ENCODE measurements around the gene DOCK4.

Gene DOCK4

GRCh38 chr7:111990643-111991042, 215.6 kb downstream of the DOCK4 start:
- peak; percentile 24 to 82 (median 67) for DNase-seq

DNA sequence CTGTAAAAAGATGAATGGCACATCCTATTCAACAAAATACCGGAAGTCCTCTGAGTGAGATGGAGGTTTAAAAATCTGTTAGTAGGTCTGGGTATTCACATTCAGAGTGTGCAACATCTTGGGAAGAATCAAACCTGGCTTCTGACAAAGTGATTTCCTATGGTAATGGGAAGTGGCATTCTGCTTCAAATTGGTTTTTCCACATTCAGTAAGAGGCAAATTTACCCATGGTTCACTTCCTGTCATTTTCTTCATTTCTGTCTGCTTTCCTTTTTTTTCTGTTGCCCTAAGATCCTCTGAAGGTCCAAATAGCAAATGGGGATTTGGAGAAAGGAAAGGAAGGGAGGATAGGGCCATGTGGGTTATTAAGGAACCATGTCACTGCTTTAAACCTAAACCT, 218.3 kb downstream of the DOCK4 start:
- no peak for DNase-seq

- no peak for DNase-seq
These were observed 218.9 kb downstream of the DOCK4 start for GRCh38 chr7:111987115-111987826.

GRCh38 chr7:111986601-111987000, 219.6 kb downstream of the DOCK4 start:
- DNase-seq: no peak

GRCh38 chr7:111985798-111986197, 220.4 kb downstream of the DOCK4 start:
- no peak for DNase-seq

GRCh38 chr7:111982804-111983203, 223.4 kb downstream of the DOCK4 start:
- DNase-seq: no peak

- no peak for DNase-seq
These were observed 224.1 kb downstream of the DOCK4 start for GRCh38 chr7:111982133-111982532.

DNA sequence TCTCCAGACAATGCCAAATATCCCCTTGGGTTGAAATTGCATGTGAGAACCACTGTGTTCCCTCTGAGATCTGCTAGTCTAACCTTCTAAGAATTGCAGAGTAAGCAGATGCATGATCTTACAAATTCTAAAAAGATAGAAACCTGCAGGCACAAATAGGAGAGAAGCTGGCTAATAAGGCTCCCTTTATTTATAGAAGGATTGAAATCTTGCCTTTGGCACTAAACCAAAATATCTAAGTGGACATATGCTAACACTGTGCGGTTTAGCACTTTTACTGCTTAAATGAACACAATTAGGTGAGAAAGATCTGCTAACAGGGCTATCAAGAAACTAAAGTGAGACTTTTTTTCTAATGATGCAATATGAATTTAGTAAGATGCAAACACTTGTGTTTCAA, 225.5 kb downstream of the DOCK4 start:
- no peak for DNase-seq

DNA sequence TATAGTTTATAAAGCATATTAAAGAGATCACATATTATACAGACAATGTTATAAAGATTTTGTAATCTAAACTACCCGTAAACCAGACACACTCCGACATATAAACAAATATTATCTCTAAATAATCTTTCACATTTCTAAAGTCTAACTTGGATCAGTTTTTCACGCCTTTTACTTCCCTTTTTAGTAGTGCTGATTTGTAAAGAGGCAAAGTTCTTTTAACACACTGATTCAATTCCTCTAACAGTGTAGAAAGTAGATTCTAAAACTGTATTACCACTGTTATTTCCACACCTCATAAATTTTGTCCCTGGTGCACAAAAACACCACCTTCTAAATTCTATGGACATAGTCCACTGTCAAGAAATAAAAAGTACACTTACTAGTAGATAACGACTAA, 230.9 kb downstream of the DOCK4 start:
- DNase-seq: no peak

GRCh38 chr7:111960984-111961383, 245.2 kb downstream of the DOCK4 start:
- DNase-seq: no peak

DNA sequence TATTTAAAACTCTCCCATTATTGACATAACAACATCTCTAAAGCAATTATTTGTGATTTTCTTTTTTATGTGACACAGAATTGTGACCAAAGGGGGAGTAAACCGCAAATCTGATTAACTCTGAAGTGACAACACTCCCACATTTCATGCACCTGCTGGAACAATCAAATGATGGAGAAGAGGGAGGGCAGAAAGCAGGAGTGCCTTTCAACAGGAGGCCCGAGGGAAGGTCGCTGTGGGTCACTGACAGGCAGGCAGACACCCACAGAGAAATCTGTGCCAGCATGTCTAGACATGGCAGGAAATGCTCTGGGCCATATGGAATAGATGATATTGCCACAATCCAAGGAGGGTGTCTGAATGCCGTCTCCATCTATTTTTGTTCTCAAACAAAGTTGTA, 247.3 kb downstream of the DOCK4 start:
- DNase-seq: peak; percentile 89 to 99 (median 94)

DNA sequence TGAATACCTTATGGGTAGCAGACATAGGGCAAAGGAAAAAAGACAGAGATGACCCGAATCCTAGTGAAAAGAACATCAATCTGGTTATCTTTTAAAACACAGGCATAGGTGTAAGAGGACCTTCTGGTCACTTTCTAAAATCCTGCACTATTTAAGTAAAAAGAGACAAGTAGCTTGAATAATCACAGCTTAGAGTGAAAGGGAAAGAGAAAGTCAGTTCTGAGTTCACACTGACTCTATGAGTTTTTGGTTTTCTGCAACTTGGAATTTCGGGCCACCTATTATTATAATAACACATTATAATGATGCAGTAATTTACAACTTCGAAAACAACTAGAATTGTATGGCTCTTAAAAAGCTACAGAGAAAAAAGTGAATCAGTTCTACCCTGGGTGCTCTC, 247.8 kb downstream of the DOCK4 start:
- no peak for DNase-seq

DNA sequence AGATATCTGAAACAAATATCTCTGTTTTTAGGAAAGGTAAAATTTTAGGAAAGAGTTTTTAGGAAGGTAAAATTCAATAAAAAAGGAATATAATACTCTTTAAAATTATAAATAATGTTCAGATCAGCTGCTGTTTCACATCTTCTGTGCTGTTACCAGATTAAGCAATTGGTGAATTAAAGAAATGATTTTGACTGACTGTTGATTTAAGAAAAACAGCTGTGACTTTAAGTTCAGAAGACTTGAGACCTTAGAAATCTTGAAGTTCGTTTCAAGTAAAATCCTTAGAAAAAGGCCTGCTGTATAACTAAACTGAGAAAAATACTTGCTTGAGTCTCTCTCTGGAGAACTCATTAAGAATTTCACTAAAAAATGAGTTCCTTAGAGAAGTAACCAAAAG, 250.6 kb downstream of the DOCK4 start:
- DNase-seq: no peak

DNA sequence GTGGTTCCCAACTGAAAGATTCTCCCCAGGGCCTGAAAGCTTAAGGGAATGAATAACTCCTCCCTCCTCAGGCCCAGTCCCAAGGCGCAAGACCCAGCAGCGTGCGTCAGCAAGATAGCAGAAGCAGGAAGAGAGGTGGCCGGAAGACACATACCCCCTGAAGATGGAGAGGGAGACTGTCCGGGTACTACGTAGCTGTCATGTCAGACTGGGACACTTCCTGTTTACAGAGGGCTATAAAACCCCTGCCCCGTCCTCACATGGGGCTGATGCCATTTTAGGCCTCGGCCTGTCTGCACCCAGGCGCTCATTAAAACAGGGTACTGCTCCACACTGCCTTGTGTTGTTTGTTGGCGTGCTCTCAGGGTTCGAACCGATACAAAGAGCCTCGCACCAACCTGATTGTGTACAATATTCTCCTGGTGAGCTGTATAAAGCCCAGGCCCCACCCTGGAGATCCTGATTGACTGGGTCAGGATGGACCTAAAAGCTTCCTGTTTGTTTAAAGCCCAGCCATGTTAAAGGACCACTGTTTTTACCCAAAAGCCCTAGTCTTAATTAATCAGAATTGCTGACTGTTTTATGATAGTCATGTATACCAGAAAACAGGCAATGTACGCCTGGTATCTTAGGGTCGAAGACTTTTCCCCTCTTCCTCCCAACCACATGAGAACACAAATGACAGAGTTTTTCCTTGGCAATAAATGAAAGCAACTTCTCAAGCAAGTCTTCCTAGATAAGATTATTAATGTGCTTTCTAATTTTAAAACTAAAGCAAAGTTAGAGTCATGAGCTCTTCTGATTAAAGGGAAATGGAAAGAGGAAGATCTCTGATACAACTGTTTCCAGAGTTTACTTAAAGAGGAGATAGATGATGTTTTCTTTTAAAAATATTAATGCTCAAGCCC, 251.5 kb downstream of the DOCK4 start:
- DNase-seq: no peak

DNA sequence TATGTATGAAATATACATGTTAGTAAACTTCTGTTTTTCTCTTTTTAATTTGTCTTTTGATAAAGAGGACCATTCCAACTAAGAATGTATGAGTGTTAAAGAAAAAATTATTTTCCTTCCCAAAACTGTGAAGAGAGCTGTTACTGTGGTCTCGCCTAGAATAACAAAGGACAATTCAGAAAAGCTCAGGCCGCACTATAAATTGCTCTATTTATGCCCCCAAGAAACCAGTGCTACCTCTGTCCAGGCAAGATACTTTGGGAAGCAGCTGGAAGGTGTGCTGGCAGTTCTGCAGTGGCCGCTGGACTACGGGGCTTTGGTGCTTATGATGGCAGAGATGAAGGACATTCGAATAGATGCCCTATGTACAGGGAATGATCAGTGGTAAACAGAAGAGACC, 252.1 kb downstream of the DOCK4 start:
- no peak for DNase-seq

GRCh38 chr7:111953611-111954010, 252.6 kb downstream of the DOCK4 start:
- DNase-seq: peak; percentile 10 to 75 (median 58)

DNA sequence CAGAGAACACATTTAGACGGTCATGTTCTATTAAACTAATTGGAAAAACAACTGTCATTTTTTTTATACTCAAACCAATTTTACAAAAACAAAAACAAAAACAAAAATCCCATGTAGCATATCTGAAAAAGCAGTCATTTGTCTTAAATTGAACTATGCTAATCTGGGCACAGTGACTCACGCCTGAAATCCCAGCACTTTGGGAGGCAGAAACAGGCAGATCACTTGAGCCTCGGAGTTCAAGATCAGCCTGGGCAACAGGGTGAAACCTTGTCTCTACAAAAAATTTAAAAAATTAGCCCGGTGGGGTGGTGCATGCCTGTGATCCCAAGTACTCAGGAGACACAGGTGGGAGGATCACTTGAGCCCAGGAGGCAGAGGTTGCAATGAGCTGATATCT, 253.4 kb downstream of the DOCK4 start:
- DNase-seq: no peak

DNA sequence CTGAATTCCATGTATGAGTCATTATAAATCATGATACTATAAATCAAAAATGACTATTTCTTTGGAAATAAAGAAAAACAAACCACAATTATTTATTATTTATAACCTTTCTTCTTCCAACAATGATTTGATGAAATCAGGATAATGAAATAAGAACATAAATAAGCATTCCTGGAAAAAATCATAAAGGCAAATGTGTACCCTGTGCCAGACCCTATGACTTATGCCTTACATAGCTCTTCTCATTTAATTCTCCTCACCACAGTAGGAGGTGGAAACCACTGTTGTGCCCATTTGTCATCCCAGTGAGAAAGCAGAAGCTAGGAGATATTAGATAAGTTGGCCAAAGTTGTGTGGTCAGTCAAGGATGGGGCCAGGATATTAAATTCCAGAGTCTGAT, 255.1 kb downstream of the DOCK4 start:
- DNase-seq: no peak

DNA sequence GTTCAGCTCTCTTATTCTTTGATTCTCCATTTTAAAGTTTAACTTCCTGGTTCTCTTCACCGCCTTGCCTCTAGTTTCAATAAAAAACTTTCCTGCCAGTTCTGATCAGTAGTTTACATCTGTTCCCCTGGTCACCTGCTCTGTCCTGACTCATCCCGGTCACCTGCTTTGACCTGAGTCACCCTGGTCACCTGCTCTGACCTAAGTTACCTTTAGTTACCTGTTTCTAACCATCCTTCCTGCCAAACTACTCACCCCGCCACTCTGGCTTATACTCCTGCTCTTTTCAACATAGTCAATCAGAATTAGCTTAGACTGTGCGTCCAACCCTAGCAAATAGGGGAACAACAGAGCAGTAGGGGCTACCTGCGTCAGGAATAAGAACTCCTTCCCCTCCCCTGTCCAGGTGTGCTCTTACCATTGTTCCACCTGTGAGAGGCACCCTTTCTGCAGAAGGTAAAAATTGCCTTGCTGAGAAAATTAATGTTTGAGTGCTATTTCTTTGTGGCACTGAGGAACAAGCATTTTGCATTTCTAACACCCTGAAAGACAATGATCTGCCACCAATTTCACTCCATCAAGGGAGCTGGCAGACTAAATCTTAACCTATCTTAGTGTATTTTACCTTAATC, 263.6 kb downstream of the DOCK4 start:
- no peak for DNase-seq

DNA sequence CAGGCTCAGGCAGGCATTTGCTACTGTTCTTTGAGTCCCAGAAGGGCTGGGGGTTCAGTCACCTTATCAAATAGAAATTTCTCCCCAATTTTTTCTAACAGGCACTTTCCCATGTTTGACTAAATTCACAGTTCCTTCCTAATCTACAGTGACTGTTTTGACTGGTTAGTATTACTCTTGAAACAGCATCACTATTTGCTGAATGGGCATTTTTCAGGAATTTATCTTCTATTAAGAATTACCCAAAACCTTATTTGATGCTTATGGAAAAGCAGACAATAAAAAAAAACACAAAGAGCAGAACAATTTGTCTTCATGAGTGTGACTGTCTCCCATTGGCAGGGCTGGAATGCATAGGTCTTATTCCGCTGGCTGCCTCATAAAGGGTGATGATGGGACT, 269.0 kb downstream of the DOCK4 start:
- DNase-seq: no peak

- DNase-seq: peak in 1 of 3 experiments; percentile 77
These were observed 272.6 kb downstream of the DOCK4 start for GRCh38 chr7:111933609-111934008.

DNA sequence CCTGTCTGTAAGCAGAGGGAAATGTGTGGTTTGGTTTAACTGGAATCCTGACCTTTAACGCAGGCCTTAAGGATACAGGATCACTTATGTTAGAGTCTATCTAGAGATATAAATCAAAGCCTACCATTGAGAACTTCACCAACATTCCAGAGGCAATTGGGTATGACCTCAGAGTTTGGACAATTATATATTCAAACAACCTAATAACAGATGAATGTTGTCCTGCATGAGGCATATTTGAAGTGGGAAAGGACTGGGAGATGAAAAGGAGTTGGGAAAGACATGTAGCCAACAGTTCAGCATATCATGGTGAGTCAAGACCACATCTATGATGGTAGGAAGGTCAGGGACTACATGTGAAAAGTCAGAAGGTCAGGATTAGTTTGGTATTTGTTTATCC, 274.2 kb downstream of the DOCK4 start:
- no peak for DNase-seq

DNA sequence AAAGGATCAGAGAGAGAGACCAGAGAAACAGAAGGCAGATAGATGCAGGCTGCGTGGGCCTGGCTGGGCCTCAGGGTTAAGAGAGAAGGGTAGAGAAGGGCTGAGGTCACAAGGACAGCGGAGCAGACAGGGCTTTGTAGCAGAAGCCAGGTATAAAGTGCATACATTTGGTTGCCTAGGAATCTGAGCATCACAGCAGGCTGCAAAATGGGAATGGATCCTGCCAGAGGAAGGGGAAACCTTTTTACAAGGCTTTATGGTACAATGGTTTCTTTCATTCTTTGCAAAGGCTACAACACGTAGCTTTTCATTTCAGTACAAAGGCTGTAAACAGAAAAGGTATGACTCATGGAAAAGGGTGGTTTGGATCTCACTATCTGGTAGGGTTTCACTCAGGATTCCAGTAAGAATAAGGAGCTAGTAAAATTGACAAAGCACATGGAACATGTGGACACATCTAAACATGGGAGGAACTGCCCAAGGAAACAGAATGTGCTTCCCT, 275.1 kb downstream of the DOCK4 start:
- no peak for DNase-seq

- no peak for DNase-seq
These were observed 276.9 kb downstream of the DOCK4 start for GRCh38 chr7:111929264-111929663.

Measured in NCI-H1417 (cell line).